ENCODE measurements around the gene KAT5. TPM values are rescaled to one million over a fixed set of nuclear protein-coding genes. Genes with fewer than 3 reads are reported as not detected.

KAT5 gene
- total RNA-seq, 1 donor from 2014 or later: 47.0 TPM

GRCh38 chr11:65736810-65737209 is 24.8 kb downstream of the KAT5 start:
- Histone ChIP-seq H3K27me3 (ENCODE audit: low read depth) (peaks cover 37% of the 10 kb centered on the region), H3K36me3 (no peaks in the 10 kb centered on the region), H3K27ac (replicated peaks) (no peak overlapping the region), H3K4me3 (no peak overlapping the region), H3K9me3 (replicated peaks) (no peaks in the 10 kb centered on the region), H3K4me1 (no peaks in the 10 kb centered on the region)
- DNase-seq: no peak
- no peak for TF ChIP-seq CTCF (IDR thresholded peaks at IDR 0.05; ENCODE audit: borderline replicate concordance)
- intact Hi-C loops (cut with micrococcal nuclease): no loop called here

- peaks cover 42% of the 10 kb centered on the region for H3K27me3 ChIP-seq (ENCODE audit: low read depth)
- H3K4me1 ChIP-seq: no peaks in the 10 kb centered on the region
- H3K4me3 ChIP-seq: no peak overlapping the region
- intact Hi-C loops (cut with micrococcal nuclease): no loop called here
- H3K9me3 ChIP-seq (replicated peaks): no peaks in the 10 kb centered on the region
- no peak for DNase-seq
- H3K27ac ChIP-seq (replicated peaks): no peak overlapping the region
- no peaks in the 10 kb centered on the region for H3K36me3 ChIP-seq
- no peak for TF ChIP-seq CTCF (IDR thresholded peaks at IDR 0.05; ENCODE audit: borderline replicate concordance)
These were observed 27.0 kb downstream of the KAT5 start for GRCh38 chr11:65739022-65739421.

- H3K4me1 ChIP-seq: no peaks in the 10 kb centered on the region
- intact Hi-C loops (cut with micrococcal nuclease): no loop called here
These were observed 29.1 kb downstream of the KAT5 start for GRCh38 chr11:65741185-65741584.

GRCh38 chr11:65742353-65742752 is 30.3 kb downstream of the KAT5 start:
- Histone ChIP-seq H3K4me1 (no peaks in the 10 kb centered on the region), H3K4me3 (no peak overlapping the region), H3K27me3 (ENCODE audit: low read depth) (peaks cover 44% of the 10 kb centered on the region), H3K9me3 (replicated peaks) (no peaks in the 10 kb centered on the region), H3K27ac (replicated peaks) (no peak overlapping the region), H3K36me3 (no peaks in the 10 kb centered on the region)
- DNase-seq: no peak
- intact Hi-C loops (cut with micrococcal nuclease): no loop called here
- TF ChIP-seq CTCF (IDR thresholded peaks at IDR 0.05; ENCODE audit: borderline replicate concordance): no peak

More at GRCh38 chr11:65741185-65741584, 29.1 kb downstream of the KAT5 start:
- Histone ChIP-seq H3K27me3 (ENCODE audit: low read depth) (peaks cover 44% of the 10 kb centered on the region), H3K36me3 (no peaks in the 10 kb centered on the region), H3K27ac (replicated peaks) (no peak overlapping the region), H3K9me3 (replicated peaks) (no peaks in the 10 kb centered on the region), H3K4me3 (no peak overlapping the region)
- no peak for TF ChIP-seq CTCF (IDR thresholded peaks at IDR 0.05; ENCODE audit: borderline replicate concordance)
- no peak for DNase-seq

- Histone ChIP-seq H3K36me3 (no peaks in the 10 kb centered on the region), H3K9me3 (replicated peaks) (no peaks in the 10 kb centered on the region), H3K27ac (replicated peaks) (no peak overlapping the region), H3K4me3 (no peak overlapping the region), H3K27me3 (ENCODE audit: low read depth) (peaks cover 37% of the 10 kb centered on the region), H3K4me1 (no peaks in the 10 kb centered on the region)
- no peak for DNase-seq
- intact Hi-C loops (cut with micrococcal nuclease): no loop called here
- no peak for TF ChIP-seq CTCF (IDR thresholded peaks at IDR 0.05; ENCODE audit: borderline replicate concordance)
These were observed 31.6 kb downstream of the KAT5 start for GRCh38 chr11:65743681-65744025.

Data from left ventricle myocardium inferior (tissue), 1 donor.